ENCODE measurements around the gene CCDC88C. TPM values are rescaled to one million over a fixed set of nuclear protein-coding genes. Genes with fewer than 3 reads are reported as not detected.

Gene CCDC88C
- total RNA-seq, 1 donor from 2014 or later = 17.8 TPM

DNA sequence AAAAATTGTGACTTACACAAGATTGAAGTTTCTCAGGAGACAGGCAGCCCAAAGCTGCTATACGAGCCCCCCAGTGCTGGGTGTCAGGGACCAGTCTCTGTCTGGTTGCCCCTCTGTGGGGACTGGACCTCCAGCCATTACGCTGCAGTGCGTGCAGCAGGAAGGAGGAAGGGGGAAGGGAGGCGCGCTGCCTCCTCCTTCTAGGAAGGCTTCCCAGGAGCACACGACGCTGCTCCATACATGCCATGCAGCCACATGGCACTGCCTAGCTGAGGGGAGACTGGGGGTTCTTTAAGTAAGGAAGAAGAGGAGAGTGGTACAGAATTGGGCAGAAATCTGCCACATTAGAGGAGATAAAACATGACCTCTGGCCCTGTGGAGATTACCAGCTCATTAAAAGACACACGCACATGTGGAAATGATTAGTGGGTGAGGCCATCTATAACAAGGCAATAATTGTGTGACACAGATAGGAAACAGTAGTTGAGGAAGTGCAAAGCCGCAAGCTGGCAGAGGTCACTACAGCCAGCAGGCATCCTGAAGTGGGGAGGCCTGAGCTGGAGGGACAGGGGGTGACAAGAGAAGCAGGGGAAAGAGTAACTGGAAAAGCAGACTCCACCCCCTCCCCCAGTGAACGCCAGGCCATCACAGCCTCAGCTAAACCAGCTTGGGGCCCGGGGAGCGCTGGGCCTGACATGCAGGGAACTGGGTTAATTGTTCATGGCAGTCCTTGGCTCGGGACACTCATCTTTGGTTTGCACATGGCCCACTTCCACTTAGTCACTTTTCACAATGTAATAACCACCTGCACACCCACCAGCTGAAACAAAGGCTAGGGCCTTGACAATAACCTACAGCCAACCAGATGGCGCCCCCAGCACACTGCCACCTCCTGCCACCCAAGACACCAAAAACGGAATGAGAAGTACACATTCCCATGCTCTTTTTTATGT lies 39.6 kb downstream of the CCDC88C start:
- peaks cover 10% of the 10 kb centered on the region for H3K36me3 Mint-ChIP-seq
- Histone ChIP-seq H3F3A (ENCODE audit: low read depth) (peaks cover 22% of the 10 kb centered on the region), H3K27ac (no peak overlapping the region), H3K4me2 (peak overlapping the region; percentile 27), H3K27me3 (no peaks in the 10 kb centered on the region), H2AFZ (replicated peaks) (no peak overlapping the region), H3K79me2 (ENCODE audit: low read depth) (peaks cover 94% of the 10 kb centered on the region), H3K9me3 (ENCODE audit: low read depth) (no peaks in the 10 kb centered on the region), H3K4me3 (no peak overlapping the region), H3K36me3 (no peaks in the 10 kb centered on the region), H4K20me1 (ENCODE audit: low read depth) (peaks cover 99% of the 10 kb centered on the region), H3K9ac (no peak overlapping the region), H3K4me1 (peaks cover 79% of the 10 kb centered on the region)
- peak overlapping the region; percentile 6 for H3K27ac Mint-ChIP-seq
- H3K27me3 Mint-ChIP-seq (ENCODE audit: insufficient read depth, low read depth) = peaks cover 9% of the 10 kb centered on the region
- peak overlapping the region; percentile 34 for H3K4me3 Mint-ChIP-seq
- TF ChIP-seq, protein P1, sequence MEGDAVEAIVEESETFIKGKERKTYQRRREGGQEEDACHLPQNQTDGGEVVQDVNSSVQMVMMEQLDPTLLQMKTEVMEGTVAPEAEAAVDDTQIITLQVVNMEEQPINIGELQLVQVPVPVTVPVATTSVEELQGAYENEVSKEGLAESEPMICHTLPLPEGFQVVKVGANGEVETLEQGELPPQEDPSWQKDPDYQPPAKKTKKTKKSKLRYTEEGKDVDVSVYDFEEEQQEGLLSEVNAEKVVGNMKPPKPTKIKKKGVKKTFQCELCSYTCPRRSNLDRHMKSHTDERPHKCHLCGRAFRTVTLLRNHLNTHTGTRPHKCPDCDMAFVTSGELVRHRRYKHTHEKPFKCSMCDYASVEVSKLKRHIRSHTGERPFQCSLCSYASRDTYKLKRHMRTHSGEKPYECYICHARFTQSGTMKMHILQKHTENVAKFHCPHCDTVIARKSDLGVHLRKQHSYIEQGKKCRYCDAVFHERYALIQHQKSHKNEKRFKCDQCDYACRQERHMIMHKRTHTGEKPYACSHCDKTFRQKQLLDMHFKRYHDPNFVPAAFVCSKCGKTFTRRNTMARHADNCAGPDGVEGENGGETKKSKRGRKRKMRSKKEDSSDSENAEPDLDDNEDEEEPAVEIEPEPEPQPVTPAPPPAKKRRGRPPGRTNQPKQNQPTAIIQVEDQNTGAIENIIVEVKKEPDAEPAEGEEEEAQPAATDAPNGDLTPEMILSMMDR (IDR thresholded peaks at IDR 0.05) = no peak
- TF ChIP-seq EZH2phosphoT487 (IDR thresholded peaks at IDR 0.05) (no peak), EZH2 (IDR thresholded peaks at IDR 0.05) (no peak)
- peaks cover 81% of the 10 kb centered on the region for H3K4me1 Mint-ChIP-seq
- DNase-seq (ENCODE audit: low spot score) = no peak
- H3K9me3 Mint-ChIP-seq = no peaks in the 10 kb centered on the region

DNA sequence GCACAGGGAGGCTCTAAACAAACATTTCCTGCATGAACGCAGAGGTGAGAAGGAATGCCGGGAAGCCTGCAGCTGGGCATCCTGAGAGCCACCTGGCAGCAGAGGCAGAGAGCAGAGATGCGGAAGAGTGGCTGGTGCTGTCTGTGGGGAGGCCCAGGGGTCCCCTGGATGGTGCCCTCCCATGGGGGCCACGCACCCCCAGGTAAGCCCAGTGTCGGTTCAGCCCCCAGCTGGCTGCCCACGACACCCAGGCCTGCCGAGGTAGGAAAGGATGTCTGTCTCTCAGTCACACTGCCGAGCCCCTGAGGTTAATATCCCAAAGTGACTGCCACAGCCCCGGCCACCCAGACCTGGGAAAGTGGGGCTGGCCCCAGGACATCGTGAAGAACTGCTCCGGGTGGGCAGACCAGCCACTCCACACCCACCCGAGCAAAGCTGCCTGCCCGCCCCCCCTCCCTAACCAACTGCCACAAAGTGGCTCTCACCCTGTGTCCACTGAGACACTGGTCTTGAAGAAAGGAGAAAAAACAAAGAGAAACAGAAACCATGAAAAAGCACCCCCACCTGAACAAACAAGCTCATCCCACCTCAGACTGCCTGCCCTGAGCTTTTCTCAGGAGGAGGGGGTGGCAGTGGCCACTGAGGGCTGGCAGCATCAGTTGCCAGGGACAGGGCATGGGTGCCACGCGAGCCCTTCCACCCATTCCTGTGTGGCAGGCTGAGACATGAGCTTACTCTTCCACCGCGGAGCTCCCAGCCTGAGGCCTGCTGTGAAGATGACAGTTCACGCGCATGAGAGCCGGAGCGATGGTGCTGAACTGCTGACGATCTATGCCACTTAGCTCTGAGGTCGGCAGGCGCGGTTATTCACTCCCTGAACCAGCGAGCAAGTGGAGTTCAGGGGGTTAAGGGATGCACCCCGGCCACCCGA lies 40.8 kb downstream of the CCDC88C start:
- no peaks in the 10 kb centered on the region for H3K27me3 ChIP-seq
- H3K4me1 ChIP-seq = peaks cover 73% of the 10 kb centered on the region
- TF ChIP-seq, protein P1 (IDR thresholded peaks at IDR 0.05) = no peak
- TF ChIP-seq EZH2phosphoT487 (IDR thresholded peaks at IDR 0.05) (no peak), EZH2 (IDR thresholded peaks at IDR 0.05) (no peak)
- peak overlapping the region; percentile 91 for H3K27ac ChIP-seq
- no peak overlapping the region for H2AFZ ChIP-seq (replicated peaks)
- peaks cover 72% of the 10 kb centered on the region for H3K4me1 Mint-ChIP-seq
- peaks cover 97% of the 10 kb centered on the region for H4K20me1 ChIP-seq (ENCODE audit: low read depth)
- no peaks in the 10 kb centered on the region for H3K9me3 Mint-ChIP-seq
- no peak for DNase-seq (ENCODE audit: low spot score)
- no peaks in the 10 kb centered on the region for H3K9me3 ChIP-seq (ENCODE audit: low read depth)
- no peak overlapping the region for H3K9ac ChIP-seq
- no peaks in the 10 kb centered on the region for H3K36me3 ChIP-seq
- H3K4me3 ChIP-seq = no peak overlapping the region
- H3K27me3 Mint-ChIP-seq (ENCODE audit: insufficient read depth, low read depth) = peaks cover 6% of the 10 kb centered on the region
- H3K36me3 Mint-ChIP-seq = peaks cover 4% of the 10 kb centered on the region
- peaks cover 92% of the 10 kb centered on the region for H3K79me2 ChIP-seq (ENCODE audit: low read depth)
- peaks cover 22% of the 10 kb centered on the region for H3F3A ChIP-seq (ENCODE audit: low read depth)
- peak overlapping the region; percentile 9 for H3K4me3 Mint-ChIP-seq
- H3K27ac Mint-ChIP-seq = peak overlapping the region; percentile 14
- peak overlapping the region; percentile 63 for H3K4me2 ChIP-seq

- H3K4me3 Mint-ChIP-seq = no peak overlapping the region
- peaks cover 98% of the 10 kb centered on the region for H4K20me1 ChIP-seq (ENCODE audit: low read depth)
- H3K27me3 Mint-ChIP-seq (ENCODE audit: insufficient read depth, low read depth) = peaks cover 6% of the 10 kb centered on the region
- peaks cover 69% of the 10 kb centered on the region for H3K4me1 Mint-ChIP-seq
- H3K27ac Mint-ChIP-seq = peak overlapping the region; percentile 70
- TF ChIP-seq EZH2 (IDR thresholded peaks at IDR 0.05) = no peak
- TF ChIP-seq EZH2phosphoT487 (IDR thresholded peaks at IDR 0.05) = no peak
- TF ChIP-seq, protein P1 (IDR thresholded peaks at IDR 0.05) = no peak
- peaks cover 77% of the 10 kb centered on the region for H3K4me1 ChIP-seq
- no peak for DNase-seq (ENCODE audit: low spot score)
- peak overlapping the region; percentile 27 for H3K9ac ChIP-seq
- peaks cover 4% of the 10 kb centered on the region for H3K36me3 Mint-ChIP-seq
- H3K9me3 Mint-ChIP-seq = no peaks in the 10 kb centered on the region
- no peak overlapping the region for H3K4me3 ChIP-seq
- no peaks in the 10 kb centered on the region for H3K36me3 ChIP-seq
- H2AFZ ChIP-seq (replicated peaks) = no peak overlapping the region
- H3K27me3 ChIP-seq = no peaks in the 10 kb centered on the region
- peaks cover 92% of the 10 kb centered on the region for H3K79me2 ChIP-seq (ENCODE audit: low read depth)
- H3K4me2 ChIP-seq = peak overlapping the region; percentile 63
- H3K27ac ChIP-seq = peak overlapping the region; percentile 91
- H3F3A ChIP-seq (ENCODE audit: low read depth) = peaks cover 21% of the 10 kb centered on the region
- H3K9me3 ChIP-seq (ENCODE audit: low read depth) = no peaks in the 10 kb centered on the region
Measured at GRCh38 chr14:91375720-91376452, 41.7 kb downstream of the CCDC88C start.
